OCI-LY1 (cell line): ENCODE measurements around the gene SRSF12.

Experiments used
- H2AFZ ChIP-seq: fragments of 200-600 bp; sonication (generic), shearing (Covaris generic); 2 replicates; pipeline ENCODE4 v1.6.0; 2014; ENCODE audit warnings: antibody characterized with exemption, mild to moderate bottlenecking, low read length
- H3F3A ChIP-seq: fragments of 200-600 bp; sonication (generic), shearing (Covaris generic); 2 replicates; pipeline ENCODE4 v1.6.0; 2014; ENCODE audit warnings: mild to moderate bottlenecking, antibody characterized with exemption, low read length, moderate library complexity; ENCODE audit not compliant: insufficient read depth
- H3K27ac ChIP-seq: fragments of 200-600 bp; sonication (generic); 2 replicates; pipeline ENCODE4 v1.5.1; 2014; ENCODE audit warnings: low read length, mixed run types, mild to moderate bottlenecking, low read depth; ENCODE audit not compliant: poor library complexity, severe bottlenecking
- H3K27me3 ChIP-seq: fragments of 200-600 bp; sonication (generic); 2 replicates; pipeline ENCODE4 v1.6.0; 2014; ENCODE audit warnings: antibody characterized with exemption, mild to moderate bottlenecking, low read length, moderate library complexity; ENCODE audit not compliant: insufficient read depth
- H3K36me3 ChIP-seq: fragments of 200-600 bp; sonication (generic); 2 replicates; pipeline ENCODE4 v1.6.1; 2014; ENCODE audit warnings: mild to moderate bottlenecking, antibody characterized with exemption, low read length, moderate library complexity, mixed read lengths; ENCODE audit not compliant: insufficient read depth
- H3K4me1 ChIP-seq: fragments of 200-600 bp; sonication (generic); 2 replicates; pipeline ENCODE4 v1.5.1; 2014; ENCODE audit warnings: mild to moderate bottlenecking, low read length, moderate library complexity; ENCODE audit not compliant: insufficient read depth, severe bottlenecking
- H3K4me2 ChIP-seq: fragments of 200-600 bp; sonication (generic), shearing (Covaris generic); 2 replicates; pipeline ENCODE4 v1.6.1; 2014; ENCODE audit warnings: low read length
- H3K4me3 ChIP-seq: fragments of 200-600 bp; sonication (generic); 2 replicates; pipeline ENCODE4 v1.5.1; 2014; ENCODE audit warnings: low read length, low read depth, mild to moderate bottlenecking, mixed read lengths; ENCODE audit not compliant: poor library complexity, severe bottlenecking
- H3K79me2 ChIP-seq: fragments of 200-600 bp; shearing (Covaris generic); 2 replicates; pipeline ENCODE4 v1.6.1; 2016; ENCODE audit warnings: mixed run types, low read length, mixed read lengths; ENCODE audit not compliant: insufficient read depth
- H3K9ac ChIP-seq: fragments of 200-600 bp; sonication (generic), shearing (Covaris generic); 2 replicates; pipeline ENCODE4 v1.6.1; 2014; ENCODE audit warnings: mild to moderate bottlenecking, low read length, mixed read lengths
- H3K9me2 ChIP-seq: fragments of 200-600 bp; sonication (generic), shearing (Covaris generic); 2 replicates; pipeline ENCODE4 v1.6.1; 2014; ENCODE audit warnings: low read depth, mild to moderate bottlenecking, low read length, mixed read lengths
- H3K9me3 ChIP-seq: fragments of 200-600 bp; shearing (Covaris generic); 2 replicates; pipeline ENCODE4 v1.6.1; 2014; ENCODE audit warnings: low read length, mixed read lengths
- H4K20me1 ChIP-seq: fragments of 200-600 bp; sonication (generic), shearing (Covaris generic); 2 replicates; pipeline ENCODE4 v1.6.0; 2016; ENCODE audit warnings: mild to moderate bottlenecking, low read length; ENCODE audit not compliant: insufficient read depth
- EZH2 ChIP-seq: fragments of 200-600 bp; sonication (generic), shearing (Covaris generic); IDR thresholded peaks from 2 replicates; pipeline ENCODE4 v1.8.0; 2017; ENCODE audit warnings: borderline replicate concordance, mixed run types, mild to moderate bottlenecking, antibody characterized with exemption, low read length, moderate library complexity, mixed read lengths
- TF ChIP-seq, protein P1 (sequence below): fragments of 200-600 bp; sonication (generic), shearing (Covaris generic); IDR thresholded peaks from 2 replicates; pipeline ENCODE4 v1.5.1; 2017; ENCODE audit warnings: mild to moderate bottlenecking, antibody characterized with exemption, low read length, moderate library complexity, mixed read lengths

Gene SRSF12

DNA sequence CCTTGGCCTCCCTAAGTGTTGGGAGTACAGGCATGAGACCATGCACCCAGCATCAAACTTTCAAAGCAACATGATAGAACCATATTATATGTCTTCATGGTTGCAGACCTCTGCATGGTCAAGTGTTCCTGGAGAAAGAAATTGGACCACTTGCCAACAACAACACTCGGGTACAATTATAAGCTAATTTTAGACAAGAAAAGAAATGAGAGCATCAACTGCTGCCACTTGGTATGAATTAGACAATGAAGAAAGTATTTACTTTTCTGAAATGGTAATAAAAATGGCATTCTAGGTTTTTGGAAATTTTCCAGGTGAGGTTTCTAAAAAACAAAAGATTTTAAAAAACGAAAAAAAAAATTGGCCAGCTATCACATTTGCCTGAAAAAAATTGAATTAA lies 20.3 kb upstream of the SRSF12 start:
- H3K4me2 ChIP-seq, result no peak overlapping the region
- H3F3A ChIP-seq, result no peaks in the 10 kb centered on the region

DNA sequence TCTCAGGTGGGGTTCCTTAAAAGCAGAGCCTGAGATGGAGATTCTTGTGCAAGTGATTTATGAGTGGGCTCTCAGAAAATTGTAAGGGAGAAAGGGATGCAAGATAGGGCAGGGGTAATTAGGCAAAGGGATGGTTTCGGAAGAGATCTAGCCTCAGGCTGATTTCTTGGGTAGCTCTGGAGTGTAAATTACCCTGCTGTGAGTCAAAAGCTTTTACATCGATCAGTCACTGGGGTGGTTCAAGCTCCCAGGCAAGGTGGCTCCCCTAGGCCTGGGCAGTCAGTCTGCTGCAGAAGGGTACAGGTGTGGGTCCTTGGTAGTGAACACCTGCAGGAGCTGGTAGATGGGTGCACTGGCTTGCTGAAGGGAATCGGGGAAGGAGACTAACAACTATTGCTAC lies 16.9 kb upstream of the SRSF12 start:
- H3K9me2 ChIP-seq, result no peaks in the 10 kb centered on the region
- no peak overlapping the region for H3K4me2 ChIP-seq
- no peaks in the 10 kb centered on the region; the same call in 1 of the 2 replicates for H3K27me3 ChIP-seq
- no peaks in the 10 kb centered on the region for H3K9me3 ChIP-seq
- H3K4me3 ChIP-seq, result no peak overlapping the region
- no peaks in the 10 kb centered on the region for H3K79me2 ChIP-seq
- TF ChIP-seq EZH2, result no peak
- TF ChIP-seq, protein P1, sequence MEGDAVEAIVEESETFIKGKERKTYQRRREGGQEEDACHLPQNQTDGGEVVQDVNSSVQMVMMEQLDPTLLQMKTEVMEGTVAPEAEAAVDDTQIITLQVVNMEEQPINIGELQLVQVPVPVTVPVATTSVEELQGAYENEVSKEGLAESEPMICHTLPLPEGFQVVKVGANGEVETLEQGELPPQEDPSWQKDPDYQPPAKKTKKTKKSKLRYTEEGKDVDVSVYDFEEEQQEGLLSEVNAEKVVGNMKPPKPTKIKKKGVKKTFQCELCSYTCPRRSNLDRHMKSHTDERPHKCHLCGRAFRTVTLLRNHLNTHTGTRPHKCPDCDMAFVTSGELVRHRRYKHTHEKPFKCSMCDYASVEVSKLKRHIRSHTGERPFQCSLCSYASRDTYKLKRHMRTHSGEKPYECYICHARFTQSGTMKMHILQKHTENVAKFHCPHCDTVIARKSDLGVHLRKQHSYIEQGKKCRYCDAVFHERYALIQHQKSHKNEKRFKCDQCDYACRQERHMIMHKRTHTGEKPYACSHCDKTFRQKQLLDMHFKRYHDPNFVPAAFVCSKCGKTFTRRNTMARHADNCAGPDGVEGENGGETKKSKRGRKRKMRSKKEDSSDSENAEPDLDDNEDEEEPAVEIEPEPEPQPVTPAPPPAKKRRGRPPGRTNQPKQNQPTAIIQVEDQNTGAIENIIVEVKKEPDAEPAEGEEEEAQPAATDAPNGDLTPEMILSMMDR, result no peak
- H3F3A ChIP-seq, result no peaks in the 10 kb centered on the region
- no peaks in the 10 kb centered on the region for H3K36me3 ChIP-seq
- no peaks in the 10 kb centered on the region for H4K20me1 ChIP-seq
- H3K27ac ChIP-seq, result no peak overlapping the region
- no peaks in the 10 kb centered on the region for H3K4me1 ChIP-seq
- H3K9ac ChIP-seq, result no peak overlapping the region
- H2AFZ ChIP-seq, result no peak overlapping the region

More for the DNA sequence above, 20.3 kb upstream of the SRSF12 start:
- Histone ChIP-seq H4K20me1 (no peaks in the 10 kb centered on the region), H3K36me3 (no peaks in the 10 kb centered on the region), H3K79me2 (no peaks in the 10 kb centered on the region), H3K4me3 (no peak overlapping the region), H3K4me1 (no peaks in the 10 kb centered on the region), H2AFZ (no peak overlapping the region), H3K9me2 (no peaks in the 10 kb centered on the region), H3K9ac (no peak overlapping the region), H3K27me3 (no peaks in the 10 kb centered on the region; the same call in 1 of the 2 replicates), H3K9me3 (no peaks in the 10 kb centered on the region), H3K27ac (no peak overlapping the region)
- TF ChIP-seq, protein P1, result no peak
- no peak for TF ChIP-seq EZH2

DNA sequence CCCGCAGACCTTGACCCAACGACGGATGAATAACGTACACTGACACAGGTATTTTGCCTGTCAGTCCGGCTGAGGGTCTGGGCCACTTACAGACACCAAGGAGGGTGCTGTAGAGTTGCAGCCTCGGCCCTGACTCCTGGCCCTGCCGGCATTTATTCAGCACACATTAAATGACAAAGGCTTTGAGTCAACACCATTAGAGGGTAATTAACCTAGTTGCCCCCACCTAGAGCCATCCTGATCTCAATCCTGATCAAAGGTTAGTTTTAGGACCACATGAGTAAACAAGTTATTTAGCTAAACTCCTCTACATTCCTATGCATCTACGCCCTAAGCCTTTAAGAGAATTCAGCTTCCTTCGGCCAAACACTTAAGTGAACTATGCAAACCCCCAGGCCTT lies 16.1 kb upstream of the SRSF12 start:
- TF ChIP-seq, protein P1, result no peak
- no peak for TF ChIP-seq EZH2
- Histone ChIP-seq H3K4me3 (no peak overlapping the region), H3K4me1 (no peaks in the 10 kb centered on the region), H3F3A (no peaks in the 10 kb centered on the region), H4K20me1 (no peaks in the 10 kb centered on the region), H3K9me3 (no peaks in the 10 kb centered on the region), H3K36me3 (no peaks in the 10 kb centered on the region), H3K27ac (no peak overlapping the region), H3K4me2 (no peak overlapping the region), H2AFZ (no peak overlapping the region), H3K27me3 (no peaks in the 10 kb centered on the region; the same call in 1 of the 2 replicates), H3K9ac (no peak overlapping the region), H3K79me2 (no peaks in the 10 kb centered on the region), H3K9me2 (no peaks in the 10 kb centered on the region)
